GM12875 (cell line): ENCODE results near the gene LRRC40.
"Not testable (repeated sequence)": the region's sequence is repeated elsewhere in the genome, so short reads cannot be mapped to it uniquely, and the experiment has no call there.

Source experiments
- H3K4me3 ChIP-seq: one replicate; pipeline ENCODE4 v1.5.1; 2011; ENCODE audit warnings: low read depth, low read length, control low read depth
- CTCF ChIP-seq: IDR thresholded peaks from 2 replicates; pipeline ENCODE4 v1.5.1; 2011; ENCODE audit warnings: low read depth, mild to moderate bottlenecking, control low read depth, inconsistent platforms, low read length, moderate library complexity, borderline replicate concordance; ENCODE audit not compliant: insufficient read depth

LRRC40 gene

GRCh38 chr1:70188522-70188921, 16.9 kb downstream of the LRRC40 start:
- no peak overlapping the region for H3K4me3 ChIP-seq
- no peak for TF ChIP-seq CTCF

- not testable (repeated sequence) for H3K4me3 ChIP-seq
Observed at GRCh38 chr1:70185181-70185580, 20.2 kb downstream of the LRRC40 start.

GRCh38 chr1:70171512-70171911, 33.9 kb downstream of the LRRC40 start:
- no peak overlapping the region for H3K4me3 ChIP-seq
- TF ChIP-seq CTCF, result no peak

DNA sequence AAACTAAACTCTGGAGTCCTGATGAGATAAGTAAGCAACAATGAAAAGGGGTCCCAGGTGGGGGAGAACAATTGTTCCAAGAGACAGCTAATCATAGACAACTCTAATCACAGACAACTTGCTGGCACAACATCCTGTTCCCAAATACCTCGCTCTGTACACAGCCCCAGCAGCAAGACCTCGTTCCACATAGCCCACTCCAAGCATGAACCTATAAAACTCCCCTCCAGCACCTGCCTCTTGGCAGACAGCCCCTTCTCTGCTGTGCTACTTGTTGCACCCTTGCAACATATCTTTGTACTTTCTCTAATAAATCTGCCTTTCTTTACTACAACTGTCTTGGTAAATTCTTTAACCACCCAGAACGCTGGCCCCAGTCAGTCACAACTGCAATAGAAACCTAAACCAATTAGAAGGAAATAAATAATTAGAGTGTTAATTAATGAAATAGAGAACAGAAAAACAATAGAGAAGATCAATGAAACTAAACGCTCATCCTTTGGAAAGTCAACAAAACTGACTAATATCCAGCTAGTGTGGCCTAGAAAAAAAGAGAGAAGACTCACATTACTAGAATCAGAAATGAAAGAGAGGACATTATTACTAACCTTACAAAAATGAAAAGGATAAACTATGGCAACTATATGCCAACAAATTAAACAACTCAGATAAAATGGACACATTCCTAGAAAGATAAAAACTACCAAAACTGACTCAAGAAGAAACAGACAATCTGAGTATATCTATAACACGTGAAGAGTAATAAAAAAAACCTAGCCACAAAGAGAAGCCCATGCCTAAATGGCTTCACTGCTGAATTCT, 36.1 kb downstream of the LRRC40 start:
- H3K4me3 ChIP-seq, result no peak overlapping the region
- TF ChIP-seq CTCF, result no peak

DNA sequence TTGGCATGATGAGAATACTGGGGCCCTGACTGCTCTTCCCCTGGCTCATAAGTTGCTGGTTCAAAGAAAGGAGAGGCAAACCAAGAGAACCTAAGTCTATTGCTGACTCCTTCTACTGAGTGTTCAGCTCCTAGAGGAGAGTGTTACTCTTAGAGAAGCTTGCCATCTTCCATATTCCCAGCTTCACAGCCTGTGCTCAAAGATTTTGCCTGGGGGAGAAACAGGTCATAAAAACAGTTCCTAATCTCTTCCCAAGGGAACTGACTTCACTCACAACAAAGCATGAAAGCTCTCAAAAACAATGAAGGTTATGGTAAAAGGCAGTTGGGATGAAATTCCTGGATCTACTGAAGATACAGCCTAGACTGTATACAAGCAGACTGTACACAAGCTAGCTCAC, 37.1 kb downstream of the LRRC40 start:
- H3K4me3 ChIP-seq, result no peak overlapping the region
- no peak for TF ChIP-seq CTCF

DNA sequence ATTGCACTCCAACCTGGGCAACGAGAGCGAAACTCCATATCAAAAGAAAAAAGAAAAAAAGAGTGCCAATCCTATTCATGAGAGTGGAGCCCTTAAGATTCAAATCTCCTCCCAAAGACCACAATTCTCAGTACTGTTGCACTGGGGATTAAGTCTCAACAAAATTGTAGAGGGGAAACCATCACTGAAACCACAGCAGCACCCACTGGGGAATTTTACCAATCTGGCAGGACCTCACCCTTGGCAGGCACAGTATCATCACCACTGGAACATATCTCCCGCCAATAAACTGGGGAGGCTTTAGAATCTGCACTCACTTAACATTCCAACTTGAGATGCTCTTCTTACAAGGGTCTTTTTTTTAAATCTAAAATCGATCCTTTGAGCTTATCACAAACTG, 41.0 kb downstream of the LRRC40 start:
- no peak overlapping the region for H3K4me3 ChIP-seq
- no peak for TF ChIP-seq CTCF

GRCh38 chr1:70156529-70157120, 48.8 kb downstream of the LRRC40 start:
- TF ChIP-seq CTCF, result no peak
- H3K4me3 ChIP-seq, result no peak overlapping the region
